ENCODE data around the gene SORCS2.

DNA sequence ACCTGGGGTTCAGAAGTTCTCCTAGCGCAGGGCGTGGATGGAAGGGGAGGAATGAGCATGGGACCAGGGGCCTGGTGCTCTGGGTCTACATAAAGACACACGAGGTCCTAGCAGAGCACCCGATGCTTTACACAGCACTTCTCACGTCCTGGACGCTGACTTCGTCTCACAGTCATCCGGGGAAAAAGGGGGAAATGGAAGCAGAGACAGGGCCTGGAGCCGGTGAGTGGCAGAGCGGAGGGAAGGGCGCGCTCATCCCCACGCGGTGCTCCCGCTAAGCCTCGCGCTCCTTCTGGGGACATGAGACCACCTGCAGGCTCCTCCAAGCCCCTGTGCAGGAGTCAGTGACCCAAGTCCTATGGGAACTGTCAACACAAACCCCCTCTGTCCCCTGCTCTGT lies 589.7 kb downstream of the SORCS2 start:
- TF ChIP-seq CTCF (IDR thresholded peaks at IDR 0.05): no peak
- TF ChIP-seq POLR2A (IDR thresholded peaks at IDR 0.05): no peak
